Neuronal stem cell (in vitro differentiated cells): ENCODE measurements around the gene PRCP. TPM values are rescaled to one million over a fixed set of nuclear protein-coding genes. Genes with fewer than 3 reads are reported as not detected.
"Not testable (repeated sequence)": the region's sequence is repeated elsewhere in the genome, so short reads cannot be mapped to it uniquely, and the experiment has no call there.

Experiments
- DNase-seq: peaks from one replicate; pipeline ENCODE4 v3.0.0-alpha.2; 2013; ENCODE audit warnings: low spot score
- H2AFZ ChIP-seq: one replicate; pipeline ENCODE4 v1.6.1; 2013; ENCODE audit warnings: mild to moderate bottlenecking, low read length, inconsistent platforms
- H2AK5ac ChIP-seq: 2 replicates; pipeline ENCODE4 v1.6.1; 2013; ENCODE audit warnings: low read depth, mild to moderate bottlenecking, inconsistent platforms, low read length, moderate library complexity, mixed read lengths
- H2BK120ac ChIP-seq: 2 replicates; pipeline ENCODE4 v1.6.1; 2013; ENCODE audit warnings: low read depth, mild to moderate bottlenecking, inconsistent platforms, low read length, moderate library complexity, mixed read lengths
- H2BK12ac ChIP-seq: one replicate; pipeline ENCODE4 v1.6.1; 2013; ENCODE audit warnings: low read length, inconsistent platforms
- H2BK15ac ChIP-seq: 2 replicates; pipeline ENCODE4 v1.6.1; 2013; ENCODE audit warnings: mild to moderate bottlenecking, low read length, inconsistent platforms, mixed read lengths
- H2BK5ac ChIP-seq: one replicate; pipeline ENCODE4 v1.6.1; 2013; ENCODE audit warnings: inconsistent platforms, mild to moderate bottlenecking, low read length, moderate library complexity
- H3K14ac ChIP-seq: one replicate; pipeline ENCODE4 v1.6.1; 2013; ENCODE audit warnings: low read length, inconsistent platforms
- H3K18ac ChIP-seq: 2 replicates; pipeline ENCODE4 v1.6.1; 2013; ENCODE audit warnings: low read length, inconsistent platforms
- H3K23ac ChIP-seq: 2 replicates; pipeline ENCODE4 v1.6.1; 2013; ENCODE audit warnings: low read depth, mild to moderate bottlenecking, mixed read lengths, low read length, inconsistent platforms; ENCODE audit not compliant: poor library complexity
- H3K27ac ChIP-seq: replicated peaks from 3 replicates; pipeline ENCODE4 v1.5.1; 2013; ENCODE audit warnings: low read length, inconsistent platforms
- H3K27me3 ChIP-seq, 3 experiments: 2 replicates each; pipeline ENCODE4 v1.6.1; 2013; ENCODE audit warnings: low read length in 3 of 3, mild to moderate bottlenecking in 2 of 3, inconsistent platforms in 1 of 3, low read depth in 1 of 3, mixed read lengths in 1 of 3, moderate library complexity in 1 of 3; ENCODE audit not compliant: control insufficient read depth in 3 of 3, insufficient read depth in 3 of 3
- H3K36me3 ChIP-seq, 2 donors: replicated peaks in 1 of 2; 2 replicates each; pipeline ENCODE4 v1.6.1; 2013; ENCODE audit warnings: low read length in 2 of 2; ENCODE audit not compliant: control insufficient read depth in 2 of 2, insufficient read depth in 2 of 2
- H3K4ac ChIP-seq: 2 replicates; pipeline ENCODE4 v1.6.1; 2013; ENCODE audit warnings: inconsistent platforms, mild to moderate bottlenecking, low read length, moderate library complexity
- H3K4me1 ChIP-seq, 2 donors: 1 replicate in 1 of 2; 2 replicates in 1 of 2; pipeline ENCODE4 v1.6.1; 2013; ENCODE audit warnings: low read length in 2 of 2, low read depth in 1 of 2; ENCODE audit not compliant: control insufficient read depth in 2 of 2, insufficient read depth in 1 of 2
- H3K4me2 ChIP-seq: one replicate; pipeline ENCODE4 v1.6.1; 2013; ENCODE audit warnings: mild to moderate bottlenecking, low read length, inconsistent platforms; ENCODE audit not compliant: insufficient read depth, poor library complexity, severe bottlenecking
- H3K4me3 ChIP-seq, 2 donors: 2 replicates each; pipeline ENCODE4 v1.5.1; 2013; ENCODE audit warnings: low read length in 2 of 2, mild to moderate bottlenecking in 2 of 2, inconsistent platforms in 1 of 2, moderate library complexity in 1 of 2
- H3K79me1 ChIP-seq: one replicate; pipeline ENCODE4 v1.6.1; 2013; ENCODE audit warnings: low read depth, mild to moderate bottlenecking, inconsistent platforms, low read length, moderate library complexity
- H3K9ac ChIP-seq: one replicate; pipeline ENCODE4 v1.6.1; 2013; ENCODE audit warnings: mild to moderate bottlenecking, low read depth, low read length, inconsistent platforms; ENCODE audit not compliant: poor library complexity
- H3K9me3 ChIP-seq, 2 donors: replicated peaks in 1 of 2; 2 replicates each; pipeline versions ENCODE3 to v1.6.1; 2013; ENCODE audit warnings: low read length in 2 of 2, mild to moderate bottlenecking in 2 of 2, inconsistent platforms in 1 of 2, low read depth in 1 of 2, mixed read lengths in 1 of 2, moderate library complexity in 1 of 2; ENCODE audit not compliant: control insufficient read depth in 2 of 2, insufficient read depth in 1 of 2
- H4K8ac ChIP-seq: one replicate; pipeline ENCODE4 v1.6.1; 2013; ENCODE audit warnings: low read depth, mild to moderate bottlenecking, inconsistent platforms, low read length, moderate library complexity
- H4K91ac ChIP-seq: one replicate; pipeline ENCODE4 v1.6.1; 2013; ENCODE audit warnings: low read length, low read depth, mild to moderate bottlenecking, inconsistent platforms; ENCODE audit not compliant: poor library complexity
- WGBS, 2 donors: extraction: QIAGEN DNeasy Blood & Tissue Kit; methylation state at CpG; one replicate each; pipeline ENCODE4 v1.1.7; 2013; ENCODE audit warnings: missing lambda C conversion rate in 2 of 2, mixed read lengths in 1 of 2; ENCODE audit not compliant: insufficient read length in 2 of 2, insufficient replicate concordance in 1 of 2; ENCODE audit errors: extremely low coverage in 2 of 2; 5-methylcytosine and 5-hydroxymethylcytosine counted together
- polyA plus RNA-seq, 2 experiments: library from polyadenylated mRNA; stranded (reverse); fragments of 200-250 nt; gene quantifications; one replicate each; pipeline ENCODE4 v1.2.3, GENCODE V29; 2013

PRCP gene
- polyA plus RNA-seq (2013, experiment 1 of 2), result 22.8 TPM
- polyA plus RNA-seq (2013, experiment 2 of 2), result 21.8 TPM

- Histone ChIP-seq H3K4me1 (peaks cover 3 to 7% of the 10 kb centered on the region in 2 donors), H3K27ac (peak within 1 kb of the TSS; percentile 66)
These were observed at the start of gene PRCP for GRCh38 chr11:82900277-82901164. Gene PRCP, minus strand, starts transcription at chr11:82900430. Its CDS starts 28 bp downstream, at chr11:82900402.

GRCh38 chr11:82949352-82949751 is 49.1 kb upstream of the PRCP start:
- H2BK5ac ChIP-seq, result no peak overlapping the region
- DNase-seq, result no peak
- H3K9me3 ChIP-seq, result no peaks in the 10 kb centered on the region
- H2BK12ac ChIP-seq, result no peak overlapping the region
- no peak overlapping the region for H3K27ac ChIP-seq
- no peak overlapping the region for H3K18ac ChIP-seq
- no peak overlapping the region for H3K9ac ChIP-seq
- H3K79me1 ChIP-seq, result no peaks in the 10 kb centered on the region
- no peak overlapping the region for H2BK15ac ChIP-seq
- peaks cover 0 to 3% (median 0%) of the 10 kb centered on the region in 3 experiments for H3K27me3 ChIP-seq
- no peak overlapping the region for H3K4ac ChIP-seq
- H3K4me2 ChIP-seq, result no peak overlapping the region
- no peak overlapping the region for H4K91ac ChIP-seq
- no peak overlapping the region for H2AFZ ChIP-seq
- H3K4me1 ChIP-seq, result no peaks in the 10 kb centered on the region
- no peak overlapping the region for H3K4me3 ChIP-seq
- H3K23ac ChIP-seq, result no peak overlapping the region
- H3K14ac ChIP-seq, result no peak overlapping the region
- H3K36me3 ChIP-seq, result no peaks in the 10 kb centered on the region
- H4K8ac ChIP-seq, result no peak overlapping the region
- no peak overlapping the region for H2AK5ac ChIP-seq
- no peak overlapping the region for H2BK120ac ChIP-seq

More at GRCh38 chr11:82900277-82901164, at the start of gene PRCP:
- Histone ChIP-seq H3K23ac (peak within 1 kb of the TSS; percentile 38), H4K91ac (no peak within 1 kb of the TSS), H2BK12ac (no peak within 1 kb of the TSS), H3K27me3 (no peaks in the 10 kb centered on the region), H2BK15ac (no peak within 1 kb of the TSS), H4K8ac (no peak within 1 kb of the TSS), H3K36me3 (no peaks in the 10 kb centered on the region), H3K4me3 (peak within 1 kb of the TSS; percentile 73 to 89), H3K79me1 (no peaks in the 10 kb centered on the region), H3K4me2 (peak within 1 kb of the TSS; percentile 89), H2BK5ac (no peak within 1 kb of the TSS), H3K14ac (no peak within 1 kb of the TSS), H3K18ac (peak within 1 kb of the TSS; percentile 73), H2AFZ (peak within 1 kb of the TSS; percentile 98), H3K4ac (no peak within 1 kb of the TSS), H2AK5ac (no peak within 1 kb of the TSS), H2BK120ac (no peak within 1 kb of the TSS), H3K9me3 (no peaks in the 10 kb centered on the region), H3K9ac (peak within 1 kb of the TSS; percentile 87)
- peak; percentile 75 for DNase-seq
- no CpG with 5 or more reads among the region's 40 CpGs for WGBS, 2 donors

DNA sequence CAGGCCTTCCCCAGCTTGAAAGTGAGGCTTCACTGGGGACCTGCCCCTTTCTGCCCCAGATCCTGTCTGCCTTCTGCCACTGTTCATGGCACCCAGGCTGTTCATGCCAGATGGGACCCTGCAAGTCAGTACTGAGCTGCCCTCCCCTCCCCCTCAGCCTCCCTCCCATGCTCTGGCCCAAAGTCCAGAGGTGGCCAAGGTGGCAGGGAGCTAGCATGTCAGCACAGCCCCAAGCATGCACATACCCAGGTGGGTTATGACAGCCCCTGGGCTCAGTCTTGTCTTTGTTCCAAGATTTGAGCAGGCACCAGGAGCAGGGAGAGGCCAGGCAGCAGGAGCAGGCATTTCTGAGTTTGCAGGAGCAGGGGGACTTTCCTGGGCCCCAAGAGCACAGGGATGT is 45.5 kb upstream of the PRCP start:
- no peak for DNase-seq
- no peak overlapping the region for H3K4me3 ChIP-seq
- no peak overlapping the region for H2BK15ac ChIP-seq
- H2BK5ac ChIP-seq, result no peak overlapping the region
- peaks cover 0 to 2% of the 10 kb centered on the region in 2 donors for H3K9me3 ChIP-seq
- H2AFZ ChIP-seq, result peak overlapping the region; percentile 11
- peak overlapping the region; percentile 81 for H3K23ac ChIP-seq
- H3K4me1 ChIP-seq, result no peaks in the 10 kb centered on the region
- no peak overlapping the region for H3K4ac ChIP-seq
- H3K79me1 ChIP-seq, result no peaks in the 10 kb centered on the region
- peak overlapping the region; percentile 51 for H3K18ac ChIP-seq
- H3K4me2 ChIP-seq, result no peak overlapping the region
- no peak overlapping the region for H3K27ac ChIP-seq
- H4K91ac ChIP-seq, result no peak overlapping the region
- no peaks in the 10 kb centered on the region for H3K36me3 ChIP-seq
- H3K9ac ChIP-seq, result no peak overlapping the region
- no peak overlapping the region for H4K8ac ChIP-seq
- no peak overlapping the region for H3K14ac ChIP-seq
- H2BK12ac ChIP-seq, result peak overlapping the region; percentile 92
- no peak overlapping the region for H2BK120ac ChIP-seq
- H2AK5ac ChIP-seq, result no peak overlapping the region
- H3K27me3 ChIP-seq, result peaks cover 0 to 3% (median 0%) of the 10 kb centered on the region in 3 experiments

DNA sequence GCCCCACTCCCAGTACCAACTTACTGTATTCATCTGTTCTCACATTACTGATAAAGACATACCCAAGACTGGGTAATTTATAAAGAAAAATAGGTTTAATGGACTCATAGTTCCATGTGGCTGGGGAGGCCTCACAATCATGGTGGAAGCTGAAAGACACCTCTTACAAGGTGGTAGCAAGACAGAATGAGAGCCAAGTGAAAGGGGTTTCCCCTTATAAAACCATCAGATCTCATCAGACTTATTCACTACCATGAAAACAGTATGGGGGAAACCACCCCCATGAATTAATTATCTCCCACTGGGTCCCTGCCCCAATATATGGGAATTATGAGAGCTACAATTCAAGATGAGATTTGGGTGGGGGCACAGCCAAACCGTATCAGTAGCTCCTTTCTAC is 44.8 kb upstream of the PRCP start:
- not testable (repeated sequence) for H3K79me1 ChIP-seq, H2BK15ac ChIP-seq, H2AK5ac ChIP-seq, H3K4me1 ChIP-seq, H3K4me2 ChIP-seq, H3K23ac ChIP-seq, H2BK5ac ChIP-seq, H3K27me3 ChIP-seq, H4K91ac ChIP-seq, H3K27ac ChIP-seq, H2AFZ ChIP-seq, H2BK12ac ChIP-seq, H3K18ac ChIP-seq, H3K4ac ChIP-seq, DNase-seq, H3K14ac ChIP-seq, H3K9ac ChIP-seq, H3K9me3 ChIP-seq, H2BK120ac ChIP-seq, H3K4me3 ChIP-seq, H3K36me3 ChIP-seq, H4K8ac ChIP-seq
- no CpG with 5 or more reads among the region's 1 CpG for WGBS, 2 donors
